Esophagus squamous epithelium (tissue), 4 donors: Measurements from ENCODE around the gene UNC5C.

Experiments used
- POLR2A ChIP-seq, 4 donors: fragments of 450-650 bp; IDR thresholded peaks; one replicate each; pipeline ENCODE4 v1.6.1; 2017; ENCODE audit warnings: antibody characterized with exemption in 4 of 4, mild to moderate bottlenecking in 4 of 4, moderate library complexity in 3 of 4
- TF ChIP-seq, protein P1 (sequence below), 6 experiments: fragments of 450-650 bp in 4 of 6; fragments of 200-600 bp in 2 of 6; sonication (generic) in 2 of 6; IDR thresholded peaks; one replicate each; pipeline ENCODE4 v1.5.1; 2016 to 2019; ENCODE audit warnings: antibody characterized with exemption in 6 of 6, mild to moderate bottlenecking in 4 of 6, moderate library complexity in 4 of 6

- TF ChIP-seq POLR2A (IDR thresholded peaks at IDR 0.05): no peak
- TF ChIP-seq, protein P1, sequence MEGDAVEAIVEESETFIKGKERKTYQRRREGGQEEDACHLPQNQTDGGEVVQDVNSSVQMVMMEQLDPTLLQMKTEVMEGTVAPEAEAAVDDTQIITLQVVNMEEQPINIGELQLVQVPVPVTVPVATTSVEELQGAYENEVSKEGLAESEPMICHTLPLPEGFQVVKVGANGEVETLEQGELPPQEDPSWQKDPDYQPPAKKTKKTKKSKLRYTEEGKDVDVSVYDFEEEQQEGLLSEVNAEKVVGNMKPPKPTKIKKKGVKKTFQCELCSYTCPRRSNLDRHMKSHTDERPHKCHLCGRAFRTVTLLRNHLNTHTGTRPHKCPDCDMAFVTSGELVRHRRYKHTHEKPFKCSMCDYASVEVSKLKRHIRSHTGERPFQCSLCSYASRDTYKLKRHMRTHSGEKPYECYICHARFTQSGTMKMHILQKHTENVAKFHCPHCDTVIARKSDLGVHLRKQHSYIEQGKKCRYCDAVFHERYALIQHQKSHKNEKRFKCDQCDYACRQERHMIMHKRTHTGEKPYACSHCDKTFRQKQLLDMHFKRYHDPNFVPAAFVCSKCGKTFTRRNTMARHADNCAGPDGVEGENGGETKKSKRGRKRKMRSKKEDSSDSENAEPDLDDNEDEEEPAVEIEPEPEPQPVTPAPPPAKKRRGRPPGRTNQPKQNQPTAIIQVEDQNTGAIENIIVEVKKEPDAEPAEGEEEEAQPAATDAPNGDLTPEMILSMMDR (IDR thresholded peaks at IDR 0.05): no peak
Measured at GRCh38 chr4:95445251-95445650, 103.5 kb downstream of the UNC5C start.
